Liver (tissue), 9 donors: ENCODE results near the gene C6orf132. TPM values are rescaled to one million over a fixed set of nuclear protein-coding genes. Genes with fewer than 3 reads are reported as not detected.

Source experiments
- DNase-seq: peaks from one replicate; pipeline ENCODE4 v3.0.0-alpha.2; 2017; ENCODE audit warnings: low spot score
- H3K27ac ChIP-seq, 2 donors: one replicate each; pipeline ENCODE4 v1.7.0; 2013; ENCODE audit warnings: inconsistent platforms in 2 of 2, low read length in 2 of 2, control low read depth in 1 of 2, low read depth in 1 of 2, mild to moderate bottlenecking in 1 of 2
- H3K27me3 ChIP-seq, 4 donors: one replicate each; pipeline versions ENCODE4 v1.6.1 to v1.7.0; 2013; ENCODE audit warnings: low read length in 3 of 4, inconsistent platforms in 1 of 4, mild to moderate bottlenecking in 1 of 4, moderate library complexity in 1 of 4; ENCODE audit not compliant: control insufficient read depth in 4 of 4, insufficient read depth in 4 of 4
- H3K36me3 ChIP-seq, 4 donors: one replicate each; pipeline versions ENCODE4 v1.6.1 to v1.7.0; 2013; ENCODE audit warnings: low read length in 3 of 4, mild to moderate bottlenecking in 3 of 4, low read depth in 1 of 4, moderate library complexity in 1 of 4; ENCODE audit not compliant: control insufficient read depth in 4 of 4, insufficient read depth in 3 of 4
- H3K4me1 ChIP-seq, 4 donors: one replicate each; pipeline versions ENCODE4 v1.6.1 to v1.7.0; 2013; ENCODE audit warnings: low read length in 3 of 4, mild to moderate bottlenecking in 3 of 4, moderate library complexity in 1 of 4; ENCODE audit not compliant: control insufficient read depth in 4 of 4, insufficient read depth in 4 of 4
- H3K4me3 ChIP-seq, 3 donors: one replicate each; pipeline versions ENCODE4 v1.6.1 to v1.7.0; 2013; ENCODE audit warnings: low read length in 3 of 3, control low read depth in 1 of 3, low read depth in 1 of 3, mild to moderate bottlenecking in 1 of 3
- H3K9ac ChIP-seq, 2 donors: one replicate each; pipeline ENCODE4 v1.7.0; 2013; ENCODE audit warnings: low read length in 2 of 2, mild to moderate bottlenecking in 2 of 2, moderate library complexity in 2 of 2, control low read depth in 1 of 2, low read depth in 1 of 2
- H3K9me3 ChIP-seq, 4 donors: one replicate each; pipeline versions ENCODE4 v1.6.1 to v1.7.0; 2013; ENCODE audit warnings: low read length in 3 of 4; ENCODE audit not compliant: control insufficient read depth in 4 of 4
- ATF3 ChIP-seq: IDR thresholded peaks from 2 replicates; pipeline ENCODE4 v1.6.1; 2016; ENCODE audit warnings: antibody characterized with exemption
- CTCF ChIP-seq: fragments of 150-350 bp; IDR thresholded peaks from 2 replicates; pipeline ENCODE4 v1.5.1; 2017; ENCODE audit warnings: improper control_type of control experiment, low read depth, low read length; ENCODE audit not compliant: missing input control
- EGR1 ChIP-seq, 2 donors: IDR thresholded peaks; 2 replicates each; pipeline ENCODE4 v1.6.1; 2016 to 2018; ENCODE audit warnings: antibody characterized with exemption in 2 of 2, low read depth in 2 of 2
- FOXA2 ChIP-seq: IDR thresholded peaks from 2 replicates; pipeline ENCODE4 v1.6.1; 2016; ENCODE audit warnings: antibody characterized with exemption
- GABPA ChIP-seq, 2 donors: IDR thresholded peaks in 1 of 2; conservative IDR thresholded peaks in 1 of 2; 2 replicates each; pipeline ENCODE4 v1.6.1; 2016; ENCODE audit warnings: antibody characterized with exemption in 2 of 2, mild to moderate bottlenecking in 1 of 2, moderate library complexity in 1 of 2
- HNF4A ChIP-seq, 2 donors: conservative IDR thresholded peaks; 2 replicates each; pipeline ENCODE4 v1.6.1; 2016; ENCODE audit warnings: antibody characterized with exemption in 2 of 2, mild to moderate bottlenecking in 2 of 2
- HNF4G ChIP-seq: IDR thresholded peaks from 2 replicates; pipeline ENCODE4 v1.6.1; 2016; ENCODE audit warnings: antibody characterized with exemption
- MAX ChIP-seq: IDR thresholded peaks from 2 replicates; pipeline ENCODE4 v1.6.1; 2016; ENCODE audit warnings: antibody characterized with exemption
- REST ChIP-seq: IDR thresholded peaks from 2 replicates; pipeline ENCODE4 v1.6.1; 2016; ENCODE audit warnings: antibody characterized with exemption, mild to moderate bottlenecking
- SP1 ChIP-seq: IDR thresholded peaks from 2 replicates; pipeline ENCODE4 v1.6.1; 2018; ENCODE audit warnings: antibody characterized with exemption, mild to moderate bottlenecking
- YY1 ChIP-seq: IDR thresholded peaks from 2 replicates; pipeline ENCODE4 v1.6.1; 2016; ENCODE audit warnings: antibody characterized with exemption, mild to moderate bottlenecking
- ZBTB33 ChIP-seq: IDR thresholded peaks from 2 replicates; pipeline ENCODE4 v1.6.1; 2016; ENCODE audit warnings: antibody characterized with exemption
- WGBS: extraction: QIAGEN DNeasy Blood & Tissue Kit; methylation state at CpG from one replicate; pipeline ENCODE4 v1.1.7; 2013; 5-methylcytosine and 5-hydroxymethylcytosine counted together
- polyA plus RNA-seq, 2 donors: library from polyadenylated mRNA; stranded (reverse) in 1 of 2; unstranded in 1 of 2; fragments of 200-250 nt in 1 of 2; fragments of >200 nt in 1 of 2; fragmentation: Nextera tagmentation in 1 of 2; extraction: Ambion mirVana in 1 of 2; gene quantifications; one replicate each; pipeline versions ENCODE4 v1.2.1 to v1.2.3, GENCODE V29; 2013 to 2015
- total RNA-seq, 2 donors: library from RNA; depleted of rRNA; stranded (reverse); fragments of >200 nt; gene quantifications; one replicate each; pipeline ENCODE4 v1.2.3, GENCODE V29; 2014
- donor health status: healthy.
- donor health status: healthy.
- donor health status: healthy.
- donor health status: healthy.
- donor health status: healthy.

The C6orf132 gene
- total and polyA plus RNA-seq, 4 donors = 0.07 to 0.25 (median 0.24) TPM; not detected in 1

GRCh38 chr6:42090819-42091717 lies 51.4 kb downstream of the C6orf132 start:
- TF ChIP-seq HNF4A (conservative IDR thresholded peaks at IDR 0.05) (no peak), CTCF (no peak), ATF3 (no peak), ZBTB33 (no peak), EGR1 (IDR thresholded peaks at IDR 0.05; ENCODE audit: low read depth in 2 of 2) (no peak), FOXA2 (no peak), HNF4G (no peak), YY1 (no peak), SP1 (no peak), GABPA (IDR thresholded peaks at IDR 0.05 in 1 of 2, conservative IDR thresholded peaks at IDR 0.05 in 1 of 2) (no peak)
- no peaks in the 10 kb centered on the region for H3K36me3 ChIP-seq
- H3K9me3 ChIP-seq = no peaks in the 10 kb centered on the region
- H3K27ac ChIP-seq = no peak overlapping the region
- no peaks in the 10 kb centered on the region for H3K27me3 ChIP-seq
- H3K9ac ChIP-seq = no peak overlapping the region
- H3K4me1 ChIP-seq = no peaks in the 10 kb centered on the region
- 93% methylated on average over 10 of the region's 10 CpGs for WGBS
- no peak for DNase-seq
- H3K4me3 ChIP-seq = no peak overlapping the region

GRCh38 chr6:42088101-42088591 lies 54.3 kb downstream of the C6orf132 start:
- no peak overlapping the region for H3K9ac ChIP-seq
- no peak overlapping the region for H3K4me3 ChIP-seq
- H3K9me3 ChIP-seq = no peaks in the 10 kb centered on the region
- H3K36me3 ChIP-seq = no peaks in the 10 kb centered on the region
- H3K27me3 ChIP-seq = no peaks in the 10 kb centered on the region
- TF ChIP-seq HNF4G (no peak), MAX (no peak), REST (no peak), EGR1 (IDR thresholded peaks at IDR 0.05; ENCODE audit: low read depth in 2 of 2) (no peak)
- no peak overlapping the region for H3K27ac ChIP-seq
- H3K4me1 ChIP-seq = no peaks in the 10 kb centered on the region
- DNase-seq = no peak
- WGBS = 94% methylated on average over 7 of the region's 7 CpGs
